HEK293T (cell line): ENCODE data around the gene NFYB.

Source experiments
- CTCF ChIA-PET: fragments of 350-600 bp; formaldehyde crosslinking; extraction: SDS; loops from one replicate; lab custom pipeline; 2021; ENCODE audit warnings: antibody characterized with exemption, inconsistent platforms; lab: Yijun Ruan, JAX
- POLR2A ChIA-PET: fragments of 350-600 bp; formaldehyde crosslinking; extraction: SDS; loops from one replicate; lab custom pipeline; 2020; ENCODE audit warnings: antibody characterized with exemption, inconsistent platforms; lab: Yijun Ruan, JAX
- DNase-seq: peaks from one replicate; pipeline ENCODE4 v3.0.0; 2012; ENCODE audit warnings: mixed read lengths; ENCODE audit errors: extremely low spot score
- ARNT ChIP-seq: fragments of 450-650 bp; IDR thresholded peaks from 2 replicates; pipeline ENCODE4 v1.6.1; 2017; ENCODE audit warnings: mild to moderate bottlenecking
- BHLHE40 ChIP-seq: fragments of 450-650 bp; IDR thresholded peaks from 2 replicates; pipeline ENCODE4 v1.6.1; 2016; ENCODE audit warnings: mild to moderate bottlenecking, moderate library complexity, borderline replicate concordance
- CTBP1 ChIP-seq: fragments of 450-650 bp; IDR thresholded peaks from 2 replicates; pipeline ENCODE4 v1.6.1; 2016; ENCODE audit warnings: borderline replicate concordance
- ELF4 ChIP-seq: fragments of 450-650 bp; IDR thresholded peaks from 2 replicates; pipeline ENCODE4 v1.6.1; 2017; ENCODE audit warnings: antibody characterized with exemption
- FOXA1 ChIP-seq: fragments of 450-650 bp; IDR thresholded peaks from 2 replicates; pipeline ENCODE4 v1.6.1; 2016; ENCODE audit warnings: mild to moderate bottlenecking
- FOXK2 ChIP-seq: fragments of 450-650 bp; IDR thresholded peaks from 2 replicates; pipeline ENCODE4 v1.6.1; 2016; ENCODE audit warnings: mild to moderate bottlenecking
- FOXM1 ChIP-seq: fragments of 450-650 bp; IDR thresholded peaks from 2 replicates; pipeline ENCODE4 v1.6.1; 2017; ENCODE audit warnings: mild to moderate bottlenecking, borderline replicate concordance
- HDGF ChIP-seq: fragments of 450-650 bp; IDR thresholded peaks from 2 replicates; pipeline ENCODE4 v1.6.1; 2017; ENCODE audit warnings: antibody characterized with exemption, borderline replicate concordance
- L3MBTL2 ChIP-seq: fragments of 450-650 bp; conservative IDR thresholded peaks from 2 replicates; pipeline ENCODE4 v1.6.1; 2016; ENCODE audit warnings: mild to moderate bottlenecking
- LEF1 ChIP-seq: fragments of 450-650 bp; IDR thresholded peaks from 2 replicates; pipeline ENCODE4 v1.6.1; 2017; ENCODE audit warnings: mild to moderate bottlenecking, borderline replicate concordance
- NFRKB ChIP-seq: fragments of 450-650 bp; IDR thresholded peaks from 2 replicates; pipeline ENCODE4 v1.6.1; 2016; ENCODE audit warnings: mild to moderate bottlenecking, moderate library complexity
- SP1 ChIP-seq: fragments of 450-650 bp; IDR thresholded peaks from 2 replicates; pipeline ENCODE4 v1.6.1; 2017
- SUZ12 ChIP-seq: fragments of 450-650 bp; IDR thresholded peaks from 2 replicates; pipeline ENCODE4 v1.6.1; 2016; ENCODE audit warnings: mild to moderate bottlenecking
- TARDBP ChIP-seq: fragments of 450-650 bp; IDR thresholded peaks from 2 replicates; pipeline ENCODE4 v1.6.1; 2016
- ZNF384 ChIP-seq: fragments of 450-650 bp; IDR thresholded peaks from 2 replicates; pipeline ENCODE4 v1.6.1; 2016
- TF ChIP-seq, protein P1 (sequence below): fragments of 450-650 bp; IDR thresholded peaks from 2 replicates; pipeline ENCODE4 v1.6.1; 2016

NFYB gene

GRCh38 chr12:104171785-104172569, 34.0 kb upstream of the NFYB start:
- ChIA-PET CTCF (no interaction called here), POLR2A (no interaction called here)
- peak; percentile 27 for DNase-seq
- TF ChIP-seq SUZ12: no peak
- no peak for TF ChIP-seq BHLHE40
- no peak for TF ChIP-seq NFRKB
- TF ChIP-seq, protein P1, sequence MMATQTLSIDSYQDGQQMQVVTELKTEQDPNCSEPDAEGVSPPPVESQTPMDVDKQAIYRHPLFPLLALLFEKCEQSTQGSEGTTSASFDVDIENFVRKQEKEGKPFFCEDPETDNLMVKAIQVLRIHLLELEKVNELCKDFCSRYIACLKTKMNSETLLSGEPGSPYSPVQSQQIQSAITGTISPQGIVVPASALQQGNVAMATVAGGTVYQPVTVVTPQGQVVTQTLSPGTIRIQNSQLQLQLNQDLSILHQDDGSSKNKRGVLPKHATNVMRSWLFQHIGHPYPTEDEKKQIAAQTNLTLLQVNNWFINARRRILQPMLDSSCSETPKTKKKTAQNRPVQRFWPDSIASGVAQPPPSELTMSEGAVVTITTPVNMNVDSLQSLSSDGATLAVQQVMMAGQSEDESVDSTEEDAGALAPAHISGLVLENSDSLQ: no peak
- TF ChIP-seq ZNF384: no peak

DNA sequence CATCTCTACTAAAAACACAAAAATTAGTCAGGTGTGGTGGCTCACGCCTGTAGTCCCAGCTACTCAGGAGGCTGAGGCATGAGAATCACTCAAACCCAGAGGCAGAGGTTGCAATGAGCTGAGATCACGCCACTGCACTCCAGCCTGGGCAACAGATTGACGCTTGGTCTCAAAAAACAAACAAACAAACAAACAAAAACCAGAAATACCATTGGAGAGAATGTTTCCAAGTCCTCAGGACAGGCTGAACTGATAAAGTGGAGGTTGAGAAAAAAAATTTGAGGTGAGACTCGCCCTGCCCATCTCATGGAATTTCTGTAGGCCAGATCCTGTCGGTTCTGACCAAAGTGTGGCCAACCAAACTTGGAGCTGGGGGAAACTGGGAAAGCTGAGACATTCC, 30.6 kb upstream of the NFYB start:
- POLR2A ChIA-PET: no interaction called here
- TF ChIP-seq ARNT (no peak), ZNF384 (no peak), ELF4 (no peak), BHLHE40 (no peak), FOXK2 (no peak), NFRKB (no peak), SP1 (no peak), TARDBP (no peak), SUZ12 (no peak), L3MBTL2 (no peak), HDGF (no peak), FOXA1 (no peak), CTBP1 (no peak)
- TF ChIP-seq, protein P1: no peak
- no peak for DNase-seq
- CTCF ChIA-PET: interaction anchor here (0.6 kb wide), 1 partner anchor 304 kb away, joined by 3 read pairs; no protein-coding TSS in a partner anchor

DNA sequence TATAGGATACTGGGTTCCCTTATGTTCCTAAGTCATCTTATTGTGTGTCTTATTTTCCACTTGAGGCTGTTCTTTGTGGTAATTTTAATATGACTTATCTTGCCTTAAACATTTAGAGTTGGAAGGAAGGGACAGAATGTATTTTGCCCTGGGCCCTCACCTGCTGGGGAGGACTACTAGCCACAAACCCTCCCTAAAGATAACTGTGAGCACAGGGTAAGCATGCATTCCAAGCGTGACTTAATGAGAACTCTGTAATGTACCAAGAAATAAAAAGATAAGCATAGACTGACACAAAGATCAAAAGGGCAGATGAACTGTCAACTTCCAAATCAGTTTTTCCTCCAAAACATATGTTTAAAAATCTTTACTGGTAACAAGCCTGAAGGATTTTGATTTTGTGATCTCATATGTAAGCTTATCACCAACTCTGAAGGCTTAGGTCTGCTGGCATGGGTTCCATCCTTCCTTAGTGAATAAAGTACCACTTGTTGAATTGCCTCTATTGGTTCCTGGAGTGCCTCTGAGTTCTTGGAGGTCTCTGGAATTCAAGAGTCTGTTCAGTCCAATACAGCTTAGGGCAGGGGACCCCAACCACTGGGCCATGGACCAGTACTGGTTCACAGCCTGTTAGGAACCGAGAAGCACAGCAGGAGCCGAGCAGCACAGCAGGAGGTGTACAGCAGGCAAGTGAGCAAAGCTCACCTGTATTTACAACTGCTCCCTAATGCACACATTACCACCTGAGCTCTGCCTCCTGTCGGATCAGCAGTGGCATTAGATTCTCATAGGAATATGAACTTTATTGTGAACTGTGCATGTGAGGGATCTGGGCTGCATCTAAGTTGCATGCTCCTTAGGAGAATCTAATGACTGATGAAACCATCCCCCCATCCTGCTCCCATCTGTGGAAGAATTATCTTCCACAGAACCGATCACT, 29.8 kb upstream of the NFYB start:
- POLR2A ChIA-PET: no interaction called here
- CTCF ChIA-PET: no interaction called here
- TF ChIP-seq ELF4: no peak
- no peak for TF ChIP-seq NFRKB
- no peak for TF ChIP-seq BHLHE40
- no peak for TF ChIP-seq SUZ12
- TF ChIP-seq ARNT: no peak
- TF ChIP-seq LEF1: no peak
- no peak for TF ChIP-seq CTBP1
- TF ChIP-seq TARDBP: no peak
- no peak for TF ChIP-seq ZNF384
- TF ChIP-seq, protein P1: no peak
- no peak for TF ChIP-seq FOXK2
- TF ChIP-seq HDGF: no peak

DNA sequence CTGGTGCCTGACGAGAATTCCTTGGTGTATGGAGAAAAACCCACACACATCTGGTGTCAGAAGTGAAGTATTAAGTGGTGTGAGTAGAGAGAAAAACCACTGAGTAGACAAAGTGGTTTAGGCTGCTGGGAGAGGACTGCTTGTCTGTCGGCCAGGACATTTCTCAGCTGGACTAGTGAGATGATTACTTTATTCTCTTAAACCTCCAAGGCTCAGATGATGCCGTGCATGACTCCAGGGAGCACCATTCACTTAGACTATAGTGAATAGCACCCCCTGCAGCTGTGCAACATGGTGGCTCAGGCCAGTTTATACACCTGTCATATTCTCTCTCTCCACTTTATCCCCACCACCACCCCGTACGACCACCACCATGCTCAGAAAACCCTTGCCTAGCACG, 28.5 kb upstream of the NFYB start:
- CTCF ChIA-PET: no interaction called here
- POLR2A ChIA-PET: no interaction called here
- DNase-seq: no peak
- TF ChIP-seq ARNT: no peak
- no peak for TF ChIP-seq SUZ12
- no peak for TF ChIP-seq LEF1
- no peak for TF ChIP-seq CTBP1
- no peak for TF ChIP-seq L3MBTL2

More for the DNA sequence above, 29.8 kb upstream of the NFYB start:
- DNase-seq: no peak

- no peak for DNase-seq
- TF ChIP-seq HDGF (no peak), L3MBTL2 (no peak), FOXM1 (no peak), BHLHE40 (no peak), NFRKB (no peak), SP1 (no peak), FOXA1 (no peak), ELF4 (no peak), ZNF384 (no peak), TARDBP (no peak), FOXK2 (no peak), SUZ12 (no peak), CTBP1 (no peak), LEF1 (no peak)
- TF ChIP-seq, protein P1: no peak
- ChIA-PET POLR2A (no interaction called here), CTCF (no interaction called here)
Measured at GRCh38 chr12:104165801-104166200, 27.8 kb upstream of the NFYB start.

DNA sequence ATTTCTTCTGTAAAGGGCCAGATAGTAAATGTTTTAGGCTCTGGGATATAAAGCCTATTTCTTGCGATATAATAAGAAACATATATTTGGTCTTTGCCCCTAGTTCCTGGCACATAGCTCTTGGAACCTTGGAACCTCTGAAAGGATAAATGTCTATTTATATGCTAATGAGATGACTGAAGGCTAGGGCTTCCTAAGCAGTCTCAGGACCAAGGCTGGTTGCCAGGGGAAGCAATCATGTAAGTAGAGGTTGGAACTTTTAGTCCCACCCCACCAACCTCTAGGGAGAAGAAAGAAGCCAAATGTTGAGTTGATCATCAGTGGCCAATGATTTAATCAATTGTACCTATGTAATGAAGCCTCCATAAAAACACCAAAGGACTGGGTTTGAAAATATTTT, 26.6 kb upstream of the NFYB start:
- DNase-seq: no peak
- TF ChIP-seq FOXA1: no peak
- TF ChIP-seq L3MBTL2: no peak
- no peak for TF ChIP-seq FOXK2
- TF ChIP-seq SP1: no peak
- TF ChIP-seq CTBP1: no peak
- no peak for TF ChIP-seq BHLHE40
- TF ChIP-seq NFRKB: no peak
- TF ChIP-seq, protein P1: no peak
- TF ChIP-seq TARDBP: no peak
- CTCF ChIA-PET: interaction anchor here (0.8 kb wide), 1 partner anchor 26 kb away, joined by 3 read pairs; no protein-coding TSS in a partner anchor
- POLR2A ChIA-PET: no interaction called here
